Measurements from ENCODE around the gene PRSS8.
"Not testable (repeated sequence)": the region's sequence is repeated elsewhere in the genome, so short reads cannot be mapped to it uniquely, and the experiment has no call there.

Gene PRSS8

GRCh38 chr16:31105677-31106213 lies 29.8 kb downstream of the PRSS8 start:
- no peak for DNase-seq (ENCODE audit: low read depth, low spot score)

GRCh38 chr16:31100876-31101641 lies 34.5 kb downstream of the PRSS8 start:
- not testable (repeated sequence) for DNase-seq (ENCODE audit: low read depth, low spot score)

- DNase-seq (ENCODE audit: low read depth, low spot score) = peak; percentile 60
Observed at GRCh38 chr16:31099860-31100638, 35.5 kb downstream of the PRSS8 start.

GRCh38 chr16:31094424-31095120 lies 41.0 kb downstream of the PRSS8 start, which contains the start of gene VKORC1:
Gene VKORC1 (minus strand): TSS chr16:31094797. CDS start chr16:31094729, 68 bp downstream.
- DNase-seq (ENCODE audit: low read depth, low spot score) = peak; percentile 88

GRCh38 chr16:31094088-31094423 lies 41.5 kb downstream of the PRSS8 start:
- DNase-seq (ENCODE audit: low read depth, low spot score) = no peak

- DNase-seq (ENCODE audit: low read depth, low spot score) = no peak
Observed at GRCh38 chr16:31093132-31093703, 42.3 kb downstream of the PRSS8 start.

- DNase-seq (ENCODE audit: low read depth, low spot score) = no peak
Observed at GRCh38 chr16:31092330-31092729, 43.2 kb downstream of the PRSS8 start.

GRCh38 chr16:31090540-31090939 lies 45.0 kb downstream of the PRSS8 start:
- DNase-seq (ENCODE audit: low read depth, low spot score) = no peak

GRCh38 chr16:31089199-31089598 lies 46.3 kb downstream of the PRSS8 start:
- DNase-seq (ENCODE audit: low read depth, low spot score) = no peak

GRCh38 chr16:31088459-31089183 lies 46.9 kb downstream of the PRSS8 start, which contains the start of gene PRSS53:
Gene PRSS53 (minus strand): TSS chr16:31088943. CDS start chr16:31088809, 134 bp downstream.
- no peak for DNase-seq (ENCODE audit: low read depth, low spot score)

GRCh38 chr16:31087971-31088370 lies 47.6 kb downstream of the PRSS8 start:
- DNase-seq (ENCODE audit: low read depth, low spot score) = no peak

GRCh38 chr16:31087481-31087880 lies 48.0 kb downstream of the PRSS8 start:
- DNase-seq (ENCODE audit: low read depth, low spot score) = no peak

- DNase-seq (ENCODE audit: low read depth, low spot score) = no peak
Observed at GRCh38 chr16:31086629-31086906, 49.0 kb downstream of the PRSS8 start.

GRCh38 chr16:31085873-31086628 lies 49.5 kb downstream of the PRSS8 start:
- no peak for DNase-seq (ENCODE audit: low read depth, low spot score)

- DNase-seq (ENCODE audit: low read depth, low spot score) = no peak
Observed at GRCh38 chr16:31085411-31085810, 50.1 kb downstream of the PRSS8 start.

GRCh38 chr16:31084584-31085302 lies 50.8 kb downstream of the PRSS8 start:
- no peak for DNase-seq (ENCODE audit: low read depth, low spot score)

GRCh38 chr16:31083981-31084380 lies 51.5 kb downstream of the PRSS8 start:
- no peak for DNase-seq (ENCODE audit: low read depth, low spot score)

- DNase-seq (ENCODE audit: low read depth, low spot score) = no peak
Observed at GRCh38 chr16:31083556-31083955, 52.0 kb downstream of the PRSS8 start.

- DNase-seq (ENCODE audit: low read depth, low spot score) = no peak
Observed at GRCh38 chr16:31083081-31083480, 52.4 kb downstream of the PRSS8 start.
